HEK293 (cell line): ENCODE data around the gene PFAS.

ENCODE experiments used
- CTCF ChIA-PET: fragments of 350-600 bp; formaldehyde crosslinking; extraction: SDS; loops from one replicate; lab custom pipeline; 2021; ENCODE audit warnings: antibody characterized with exemption; lab: Yijun Ruan, JAX
- POLR2A ChIA-PET: fragments of 300-600 bp; formaldehyde crosslinking; extraction: SDS; loops from one replicate; lab custom pipeline; 2020; ENCODE audit warnings: antibody characterized with exemption, inconsistent platforms; lab: Yijun Ruan, JAX
- H3K27ac ChIP-seq: fragments of 200-500 bp; sonication (Bioruptor generic); 2 replicates; pipeline ENCODE4 v1.5.1; 2014; ENCODE audit warnings: low read depth, low read length, control low read depth, inconsistent platforms; ENCODE audit errors: extremely low read depth
- H3K36me3 ChIP-seq, 2 experiments: fragments of 200-500 bp in 1 of 2; sonication (Bioruptor generic) in 1 of 2; 1 replicate in 1 of 2; 2 replicates in 1 of 2; pipeline ENCODE4 v1.5.1; 2014 to 2017; ENCODE audit warnings: inconsistent platforms in 2 of 2, low read length in 2 of 2; ENCODE audit not compliant: control insufficient read depth in 2 of 2, insufficient read depth in 1 of 2
- H3K4me1 ChIP-seq: fragments of 200-500 bp; sonication (Bioruptor generic); 2 replicates; pipeline ENCODE4 v1.5.1; 2014; ENCODE audit warnings: mild to moderate bottlenecking, low read length, inconsistent platforms; ENCODE audit not compliant: control insufficient read depth, insufficient read depth
- H3K4me3 ChIP-seq: 2 replicates; pipeline ENCODE4 v1.5.1; 2011; ENCODE audit warnings: low read depth, mild to moderate bottlenecking, control low read depth, low read length, moderate library complexity
- H3K9me3 ChIP-seq: fragments of 200-500 bp; sonication (Bioruptor generic); 2 replicates; pipeline ENCODE4 v1.5.1; 2014; ENCODE audit warnings: low read depth, low read length, inconsistent platforms; ENCODE audit not compliant: control insufficient read depth, insufficient read depth
- KLF1 ChIP-seq: fragments of 450-650 bp; formaldehyde crosslinking; IDR thresholded peaks from 2 replicates; pipeline ENCODE4 v1.5.1; 2016; ENCODE audit warnings: missing biosample characterization, missing genetic modification characterization
- PRDM4 ChIP-seq: fragments of 450-650 bp; formaldehyde crosslinking; IDR thresholded peaks from 2 replicates; pipeline ENCODE4 v1.5.1; 2017; ENCODE audit warnings: missing biosample characterization, missing genetic modification characterization
- WT1 ChIP-seq: fragments of 450-650 bp; formaldehyde crosslinking; IDR thresholded peaks from 2 replicates; pipeline ENCODE4 v1.5.1; 2016; ENCODE audit warnings: missing biosample characterization, missing genetic modification characterization
- ZBTB11 ChIP-seq: fragments of 450-650 bp; formaldehyde crosslinking; conservative IDR thresholded peaks from 2 replicates; pipeline ENCODE4 v1.5.1; 2016; ENCODE audit warnings: low read depth, missing biosample characterization, missing genetic modification characterization
- ZNF16 ChIP-seq: fragments of 450-650 bp; formaldehyde crosslinking; IDR thresholded peaks from 2 replicates; pipeline ENCODE4 v1.5.1; 2016; ENCODE audit warnings: low read depth, missing biosample characterization, missing genetic modification characterization
- ZNF174 ChIP-seq: fragments of 450-650 bp; formaldehyde crosslinking; IDR thresholded peaks from 2 replicates; pipeline ENCODE4 v1.5.0; 2017; ENCODE audit warnings: missing biosample characterization, mild to moderate bottlenecking, missing genetic modification characterization
- ZNF214 ChIP-seq: fragments of 450-650 bp; formaldehyde crosslinking; IDR thresholded peaks from 2 replicates; pipeline ENCODE4 v1.5.1; 2017; ENCODE audit warnings: missing biosample characterization, mild to moderate bottlenecking, missing genetic modification characterization, borderline replicate concordance
- ZNF223 ChIP-seq: fragments of 450-650 bp; formaldehyde crosslinking; IDR thresholded peaks from 2 replicates; pipeline ENCODE4 v1.5.1; 2016; ENCODE audit warnings: missing biosample characterization, missing genetic modification characterization
- ZNF266 ChIP-seq: fragments of 450-650 bp; formaldehyde crosslinking; IDR thresholded peaks from 2 replicates; pipeline ENCODE4 v1.5.1; 2016; ENCODE audit warnings: missing biosample characterization, missing genetic modification characterization, low read depth
- ZNF324 ChIP-seq: fragments of 450-650 bp; formaldehyde crosslinking; IDR thresholded peaks from 2 replicates; pipeline ENCODE4 v1.5.1; 2016; ENCODE audit warnings: missing biosample characterization, missing genetic modification characterization
- ZNF362 ChIP-seq: fragments of 450-650 bp; formaldehyde crosslinking; IDR thresholded peaks from 2 replicates; pipeline ENCODE4 v1.5.1; 2016; ENCODE audit warnings: missing biosample characterization, missing genetic modification characterization
- ZNF510 ChIP-seq: fragments of 450-650 bp; formaldehyde crosslinking; IDR thresholded peaks from 2 replicates; pipeline ENCODE4 v1.5.1; 2018; ENCODE audit warnings: mild to moderate bottlenecking, missing genetic modification characterization, missing biosample characterization; ENCODE audit not compliant: insufficient replicate concordance
- ZNF561 ChIP-seq: fragments of 450-650 bp; IDR thresholded peaks from 2 replicates; pipeline ENCODE4 v1.5.1; 2018; ENCODE audit warnings: missing biosample characterization, missing genetic modification characterization, borderline replicate concordance
- ZNF629 ChIP-seq: fragments of 450-650 bp; formaldehyde crosslinking; IDR thresholded peaks from 2 replicates; pipeline ENCODE4 v1.5.1; 2017; ENCODE audit warnings: missing biosample characterization, missing genetic modification characterization
- ZNF639 ChIP-seq: fragments of 450-650 bp; formaldehyde crosslinking; IDR thresholded peaks from 2 replicates; pipeline ENCODE4 v1.5.1; 2016; ENCODE audit warnings: missing biosample characterization, missing genetic modification characterization
- ZNF677 ChIP-seq: fragments of 450-650 bp; IDR thresholded peaks from 2 replicates; pipeline ENCODE4 v1.5.0; 2018; ENCODE audit warnings: missing biosample characterization, mild to moderate bottlenecking, missing genetic modification characterization, moderate library complexity
- ZNF692 ChIP-seq: fragments of 450-650 bp; formaldehyde crosslinking; IDR thresholded peaks from 2 replicates; pipeline ENCODE4 v1.5.1; 2016; ENCODE audit warnings: missing biosample characterization, missing genetic modification characterization
- ZNF704 ChIP-seq: fragments of 450-650 bp; formaldehyde crosslinking; IDR thresholded peaks from 2 replicates; pipeline ENCODE4 v1.5.1; 2016; ENCODE audit warnings: missing biosample characterization, missing genetic modification characterization
- ZNF792 ChIP-seq: fragments of 450-650 bp; formaldehyde crosslinking; IDR thresholded peaks from 2 replicates; pipeline ENCODE4 v1.5.1; 2016; ENCODE audit warnings: missing biosample characterization, missing genetic modification characterization
- ZNF843 ChIP-seq: fragments of 450-650 bp; formaldehyde crosslinking; IDR thresholded peaks from 2 replicates; pipeline ENCODE4 v1.5.1; 2016; ENCODE audit warnings: missing biosample characterization, missing genetic modification characterization

The PFAS gene

GRCh38 chr17:8287651-8288335, 38.7 kb downstream of the PFAS start:
- no peaks in the 10 kb centered on the region for H3K9me3 ChIP-seq
- H3K27ac ChIP-seq = peak overlapping the region; percentile 79
- ChIA-PET CTCF (interaction anchor here (0.6 to 0.7 kb wide), 2 partner anchors 10 to 12 kb away, joined by 3 to 6 read pairs; no protein-coding TSS in a partner anchor), POLR2A (interaction anchor here (0.8 to 1.8 kb wide), 10 partner anchors 10 to 148 kb away, joined by 3 to 22 read pairs (median 5); partner anchors contain the start of genes CTC1, KRABD2, NDEL1 and PFAS)
- H3K4me3 ChIP-seq = peak overlapping the region; percentile 76
- TF ChIP-seq ZNF692 (tag by site-specific recombination) (no peak), WT1 (tag by site-specific recombination) (peak; percentile 77), KLF1 (peak; percentile 90), ZNF362 (tag by site-specific recombination) (no peak)
- H3K36me3 ChIP-seq = peaks cover 0 to 12% of the 10 kb centered on the region in 2 experiments; a peak in 1 of 3 replicates
- H3K4me1 ChIP-seq = peaks cover 9% of the 10 kb centered on the region

GRCh38 chr17:8288336-8289102, 39.4 kb downstream of the PFAS start, which contains the start of gene RANGRF:
Gene RANGRF, plus strand, starts transcription at chr17:8288670. Its CDS starts 119 bp downstream, at chr17:8288789.
- POLR2A ChIA-PET = interaction anchor here (0.5 to 1.8 kb wide), 20 partner anchors 10 to 343 kb away, joined by 3 to 22 read pairs (median 4); partner anchors contain the start of genes ALOX12B, AURKB, CTC1 and KRABD2
- no peak for TF ChIP-seq ZNF704 (tag by site-specific recombination)
- no peak for TF ChIP-seq ZNF266 (tag by site-specific recombination)
- peak; percentile 57 for TF ChIP-seq ZBTB11
- no peak for TF ChIP-seq ZNF16 (tag by site-specific recombination)
- peak; percentile 50; the same call in 1 of the 2 replicates for TF ChIP-seq ZNF843 (tag by site-specific recombination)
- TF ChIP-seq ZNF629 (tag by site-specific recombination) = peak; percentile 59
- TF ChIP-seq ZNF510 (tag by site-specific recombination) = no peak
- TF ChIP-seq ZNF677 = no peak
- TF ChIP-seq ZNF639 (tag by site-specific recombination) = peak; percentile 59
- TF ChIP-seq ZNF561 (tag by site-specific recombination) = peak; percentile 55
- no peak for TF ChIP-seq ZNF214
- TF ChIP-seq ZNF324 (tag by site-specific recombination) = peak; percentile 59; the same call in 1 of the 2 replicates
- TF ChIP-seq ZNF174 (tag by site-specific recombination) = no peak
- TF ChIP-seq ZNF792 (tag by site-specific recombination) = no peak
- TF ChIP-seq PRDM4 = no peak
- TF ChIP-seq ZNF223 = no peak

More at GRCh38 chr17:8288336-8289102, 39.4 kb downstream of the PFAS start, which contains the start of gene RANGRF:
- CTCF ChIA-PET = interaction anchor here (0.5 to 1.5 kb wide), 6 partner anchors 11 to 150 kb away, joined by 3 to 6 read pairs (median 3); partner anchors contain the start of gene PFAS
- no peaks in the 10 kb centered on the region for H3K9me3 ChIP-seq
- H3K4me3 ChIP-seq = peak within 1 kb of the TSS; percentile 76
- peaks cover 0 to 12% of the 10 kb centered on the region in 2 experiments; a peak in 1 of 3 replicates for H3K36me3 ChIP-seq
- H3K4me1 ChIP-seq = peaks cover 9% of the 10 kb centered on the region
- peak within 1 kb of the TSS; percentile 79 for H3K27ac ChIP-seq
